Measurements from ENCODE around the gene SYNPO.

DNA sequence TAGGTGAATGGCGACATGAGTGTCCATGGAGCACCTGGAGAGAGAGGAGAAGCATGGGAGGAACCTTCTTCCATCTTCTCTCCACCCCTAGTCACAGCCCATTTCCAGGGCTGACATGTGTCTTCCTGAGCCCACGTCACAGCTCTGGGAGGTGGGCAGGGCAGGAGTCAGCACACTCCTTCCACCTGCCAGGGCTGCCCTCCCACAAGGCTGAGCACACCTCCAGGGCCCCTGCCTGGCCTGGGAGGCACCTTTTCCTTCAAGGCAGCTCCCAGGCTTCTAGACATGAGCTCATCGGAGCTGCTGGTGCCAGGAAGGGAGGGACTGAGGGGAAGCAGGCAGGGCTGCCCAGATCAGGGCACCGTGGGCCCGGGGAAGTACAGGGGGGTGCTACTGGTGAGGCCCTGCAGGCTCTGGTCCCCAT lies 13.6 kb upstream of the SYNPO start:
- TF ChIP-seq POLR2AphosphoS5 (IDR thresholded peaks at IDR 0.05): peak; percentile 50 to 61
- no peak for TF ChIP-seq EP300 (IDR thresholded peaks at IDR 0.05)
- TF ChIP-seq, protein P1, sequence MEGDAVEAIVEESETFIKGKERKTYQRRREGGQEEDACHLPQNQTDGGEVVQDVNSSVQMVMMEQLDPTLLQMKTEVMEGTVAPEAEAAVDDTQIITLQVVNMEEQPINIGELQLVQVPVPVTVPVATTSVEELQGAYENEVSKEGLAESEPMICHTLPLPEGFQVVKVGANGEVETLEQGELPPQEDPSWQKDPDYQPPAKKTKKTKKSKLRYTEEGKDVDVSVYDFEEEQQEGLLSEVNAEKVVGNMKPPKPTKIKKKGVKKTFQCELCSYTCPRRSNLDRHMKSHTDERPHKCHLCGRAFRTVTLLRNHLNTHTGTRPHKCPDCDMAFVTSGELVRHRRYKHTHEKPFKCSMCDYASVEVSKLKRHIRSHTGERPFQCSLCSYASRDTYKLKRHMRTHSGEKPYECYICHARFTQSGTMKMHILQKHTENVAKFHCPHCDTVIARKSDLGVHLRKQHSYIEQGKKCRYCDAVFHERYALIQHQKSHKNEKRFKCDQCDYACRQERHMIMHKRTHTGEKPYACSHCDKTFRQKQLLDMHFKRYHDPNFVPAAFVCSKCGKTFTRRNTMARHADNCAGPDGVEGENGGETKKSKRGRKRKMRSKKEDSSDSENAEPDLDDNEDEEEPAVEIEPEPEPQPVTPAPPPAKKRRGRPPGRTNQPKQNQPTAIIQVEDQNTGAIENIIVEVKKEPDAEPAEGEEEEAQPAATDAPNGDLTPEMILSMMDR (IDR thresholded peaks at IDR 0.05): no peak
